Activated T-helper 17 cell treated with anti-CD3 and anti-CD28 coated beads, Interleukin-2, amount 50 U/mL, for 72 hours (primary cell): ENCODE measurements around the gene FAM83G. TPM values are rescaled to one million over a fixed set of nuclear protein-coding genes. Genes with fewer than 3 reads are reported as not detected.
A peak's percentile ranks its signal among the peaks of the same experiment; 100 is the strongest.
"Not testable (repeated sequence)": the region's sequence is repeated elsewhere in the genome, so short reads cannot be mapped to it uniquely, and the experiment has no call there.

Experiments
- ATAC-seq: fragments of 150-1000 bp; cut with Tn5 transposase; replicated peaks from 2 replicates; pipeline ENCODE4 v1.10.0; 2021; ENCODE audit warnings: mild to moderate bottlenecking, moderate library complexity
- H3K27ac Mint-ChIP-seq: one replicate; pipeline ENCODE4 v1.8.0; 2022; ENCODE audit warnings: mixed read lengths
- H3K27me3 Mint-ChIP-seq: one replicate; pipeline ENCODE4 v1.8.0; 2022; ENCODE audit warnings: mixed read lengths
- H3K36me3 Mint-ChIP-seq: one replicate; pipeline ENCODE4 v1.8.0; 2022; ENCODE audit warnings: low read depth, mild to moderate bottlenecking, mixed read lengths
- H3K4me1 Mint-ChIP-seq: one replicate; pipeline ENCODE4 v1.8.0; 2022; ENCODE audit warnings: mixed read lengths
- H3K4me3 Mint-ChIP-seq: one replicate; pipeline ENCODE4 v1.8.0; 2022; ENCODE audit warnings: mild to moderate bottlenecking, mixed read lengths
- H3K9me3 Mint-ChIP-seq: one replicate; pipeline ENCODE4 v1.8.0; 2022; ENCODE audit warnings: mixed read lengths
- total RNA-seq, 2 donors: library from RNA; stranded (reverse); gene quantifications; one replicate each; pipeline ENCODE4 v1.2.3, GENCODE V29; 2022

The FAM83G gene
- total RNA-seq, 2 donors from 2014 or later = 15.9 to 22.6 TPM

DNA sequence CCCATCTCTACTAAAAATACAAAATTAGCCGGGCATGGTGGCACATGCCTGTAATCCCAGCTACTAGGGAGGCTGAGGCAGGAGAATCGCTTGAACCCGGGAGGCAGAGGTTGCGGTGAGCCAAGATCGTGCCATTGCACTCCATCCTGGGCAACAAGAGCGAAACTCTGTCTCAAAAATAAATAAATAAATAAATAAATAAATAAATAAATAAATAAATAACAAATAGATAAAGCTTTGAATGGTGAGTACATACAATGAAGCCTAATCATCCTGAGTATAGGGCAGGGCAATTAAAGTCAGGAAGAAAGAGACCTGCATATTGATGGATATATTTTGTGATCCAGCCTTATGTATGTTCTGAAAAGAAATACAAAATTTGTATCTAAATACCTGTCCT lies 48.5 kb downstream of the FAM83G start:
- H3K4me3 Mint-ChIP-seq = peak overlapping the region; percentile 62
- not testable (repeated sequence) for ATAC-seq, H3K9me3 Mint-ChIP-seq, H3K27ac Mint-ChIP-seq, H3K36me3 Mint-ChIP-seq, H3K27me3 Mint-ChIP-seq
- H3K4me1 Mint-ChIP-seq = peaks cover 17% of the 10 kb centered on the region

DNA sequence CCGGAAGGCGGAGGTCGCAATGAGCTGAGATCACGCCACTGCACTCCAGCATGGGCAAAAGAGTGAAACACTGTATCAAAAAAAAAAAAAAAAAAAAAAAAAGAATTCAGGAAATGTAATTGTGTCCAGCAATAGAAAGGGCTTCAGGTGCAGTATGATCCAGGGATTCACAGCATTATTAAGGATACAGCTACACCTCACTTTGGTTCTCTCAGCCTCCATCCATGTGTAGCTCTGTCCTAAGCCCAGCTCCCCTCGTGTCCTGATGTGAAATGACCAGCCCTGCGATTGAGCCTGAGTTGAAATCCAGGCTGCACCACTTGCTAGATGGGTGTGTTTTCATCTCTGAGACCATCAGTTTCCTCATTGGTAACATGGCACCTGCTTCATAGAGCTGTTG lies 49.6 kb downstream of the FAM83G start:
- Mint-ChIP-seq H3K4me3 (peak overlapping the region; percentile 62), H3K36me3 (no peaks in the 10 kb centered on the region), H3K9me3 (no peaks in the 10 kb centered on the region), H3K4me1 (peaks cover 12% of the 10 kb centered on the region), H3K27me3 (peaks cover 6% of the 10 kb centered on the region), H3K27ac (peak overlapping the region; percentile 54)
- ATAC-seq = no peak

DNA sequence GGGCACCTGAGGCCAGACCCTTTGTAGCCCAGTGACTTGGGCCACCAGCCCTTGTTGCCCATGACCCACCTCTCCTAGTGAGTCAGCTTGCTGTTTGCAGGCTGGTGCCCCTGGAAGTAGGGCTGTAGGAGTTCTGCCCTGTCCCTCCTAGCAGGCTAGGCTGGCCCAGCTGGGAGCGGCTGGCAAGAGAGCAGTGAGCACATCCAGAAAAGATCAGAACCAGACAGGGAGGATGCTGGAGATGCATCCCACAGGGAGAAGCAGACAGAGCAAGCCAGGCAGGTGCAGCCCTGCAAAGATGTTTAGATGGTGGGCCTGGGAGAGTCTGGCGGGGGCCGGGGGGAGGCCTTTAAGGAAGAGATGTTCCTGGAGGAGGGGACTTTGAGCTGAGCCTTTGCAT lies 50.2 kb downstream of the FAM83G start:
- Mint-ChIP-seq H3K27ac (no peak overlapping the region), H3K27me3 (peaks cover 6% of the 10 kb centered on the region), H3K9me3 (no peaks in the 10 kb centered on the region), H3K4me3 (peak overlapping the region; percentile 12), H3K4me1 (peaks cover 12% of the 10 kb centered on the region), H3K36me3 (no peaks in the 10 kb centered on the region)
- no peak for ATAC-seq

DNA sequence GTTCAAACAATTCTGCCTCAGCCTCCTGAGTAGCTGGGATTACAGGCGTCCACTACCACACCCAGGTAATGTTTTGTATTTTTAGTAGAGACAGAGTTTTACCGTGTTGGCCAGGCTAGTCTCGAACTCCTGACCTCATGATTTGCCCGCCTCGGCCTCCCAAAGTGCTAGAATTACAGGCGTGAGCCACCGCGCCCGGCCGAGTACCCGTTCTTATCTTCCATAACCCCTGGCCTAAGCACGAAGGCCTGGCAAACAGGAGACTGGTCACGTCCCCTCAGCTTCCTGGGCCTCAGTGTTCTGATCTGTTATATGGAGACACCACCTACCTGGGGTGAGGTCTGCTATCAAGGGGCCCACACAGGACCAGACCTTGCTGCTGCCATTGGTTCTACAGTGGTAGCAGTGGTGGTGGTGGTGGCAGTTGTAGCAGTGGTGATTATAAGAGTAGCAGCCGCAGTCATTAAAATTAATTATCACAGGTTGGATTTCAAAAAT lies 51.3 kb downstream of the FAM83G start:
- H3K27me3 Mint-ChIP-seq = peaks cover 6% of the 10 kb centered on the region
- H3K27ac Mint-ChIP-seq = no peak overlapping the region
- H3K9me3 Mint-ChIP-seq = no peaks in the 10 kb centered on the region
- no peaks in the 10 kb centered on the region for H3K36me3 Mint-ChIP-seq
- H3K4me3 Mint-ChIP-seq = no peak overlapping the region
- H3K4me1 Mint-ChIP-seq = peaks cover 12% of the 10 kb centered on the region
- no peak for ATAC-seq

DNA sequence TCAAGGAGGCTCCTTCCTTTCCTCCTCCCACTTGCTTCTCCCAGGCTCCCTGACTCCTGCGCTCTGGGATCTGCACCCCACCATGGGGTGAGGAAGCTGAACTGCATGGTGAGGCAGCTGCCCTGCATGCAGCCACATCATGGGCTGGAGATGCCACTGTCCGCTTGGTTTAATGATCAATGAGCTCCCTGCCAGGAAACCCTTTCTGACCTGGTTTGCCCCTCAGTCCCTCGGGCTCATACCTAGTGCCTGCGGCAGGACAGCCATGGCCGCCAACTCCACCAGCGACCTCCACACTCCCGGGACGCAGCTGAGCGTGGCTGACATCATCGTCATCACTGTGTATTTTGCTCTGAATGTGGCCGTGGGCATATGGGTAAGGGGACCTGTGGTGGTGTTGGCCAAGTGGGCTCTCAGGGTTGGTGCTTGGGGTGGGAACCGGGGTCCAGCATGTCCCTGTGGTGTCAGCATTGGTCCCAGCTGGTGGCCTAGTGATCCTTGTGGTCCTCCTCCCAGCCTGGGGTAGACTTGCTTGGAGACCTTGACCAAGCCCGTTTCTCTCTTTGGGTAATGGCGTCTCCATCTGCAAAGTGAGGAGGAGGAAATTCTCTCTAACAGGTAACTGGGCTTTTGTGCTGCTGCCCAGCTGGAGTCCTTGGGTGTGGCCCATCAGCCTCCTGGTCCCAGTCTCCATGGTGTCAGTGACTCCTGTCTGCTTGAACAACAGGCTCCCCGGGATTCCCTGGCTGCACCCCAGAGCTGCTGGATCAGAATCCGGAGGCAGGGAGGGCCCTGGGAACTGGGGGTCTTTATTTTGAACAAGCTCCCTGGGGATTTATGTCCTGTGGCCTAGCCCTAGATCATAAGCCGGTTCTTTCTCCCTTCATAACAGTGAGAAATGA lies 52.4 kb downstream of the FAM83G start, which contains the start of gene SLC5A10:
SLC5A10 (plus strand) TSS at position 225 of the 902 bp plus-strand sequence; CDS start at position 266, 41 bp downstream.
- ATAC-seq = no peak
- Mint-ChIP-seq H3K9me3 (no peaks in the 10 kb centered on the region), H3K4me1 (peaks cover 12% of the 10 kb centered on the region), H3K27ac (no peak within 1 kb of the TSS), H3K27me3 (peaks cover 6% of the 10 kb centered on the region), H3K36me3 (no peaks in the 10 kb centered on the region), H3K4me3 (no peak within 1 kb of the TSS)

DNA sequence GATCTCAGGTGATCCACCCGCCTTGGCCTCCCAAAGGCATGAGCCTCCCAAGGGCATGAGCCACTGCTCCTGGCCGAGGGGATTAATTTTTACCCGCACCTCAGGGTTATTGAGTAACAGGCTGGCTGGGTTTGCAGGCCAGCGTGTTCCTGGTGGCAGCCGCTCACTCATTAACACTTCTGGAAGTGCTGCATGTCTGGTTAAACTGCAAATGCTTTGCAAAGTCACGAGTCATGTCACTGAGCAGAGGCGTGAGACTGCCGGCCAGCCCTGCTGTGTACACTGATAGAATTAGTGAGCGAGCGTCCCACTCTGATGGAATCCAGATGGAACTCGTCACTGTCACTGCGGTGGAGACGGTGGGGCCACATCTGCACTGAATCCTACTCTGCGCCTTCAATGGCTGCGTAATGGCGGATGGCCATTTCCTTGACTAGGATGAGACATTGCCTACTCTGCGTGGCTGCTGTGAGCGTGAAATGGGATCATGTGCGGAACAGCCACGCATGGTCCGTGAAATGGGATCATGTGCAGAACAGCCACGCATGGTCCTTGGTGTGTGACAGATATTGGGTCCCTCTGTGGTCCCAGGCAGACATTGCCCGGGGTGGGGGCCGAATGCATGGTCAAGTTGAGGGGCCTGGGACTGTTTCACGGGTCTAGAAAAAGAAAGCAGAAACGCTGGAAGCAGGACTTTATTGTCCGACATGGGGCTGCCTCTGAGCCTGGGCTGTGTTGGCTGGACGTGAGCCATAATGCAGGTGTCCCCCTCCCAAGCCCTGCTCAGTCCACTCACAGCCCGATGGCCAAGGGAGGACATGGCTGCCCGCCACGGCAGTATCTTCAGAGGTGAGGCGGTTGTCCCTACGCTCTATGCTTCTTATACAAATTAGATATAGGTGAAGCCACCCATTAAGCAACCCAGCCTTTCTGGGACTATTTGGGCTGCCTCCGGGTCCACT lies 53.3 kb downstream of the FAM83G start:
- Mint-ChIP-seq H3K36me3 (no peaks in the 10 kb centered on the region), H3K9me3 (no peaks in the 10 kb centered on the region), H3K27me3 (peaks cover 6% of the 10 kb centered on the region), H3K4me1 (peaks cover 17% of the 10 kb centered on the region), H3K4me3 (no peak overlapping the region), H3K27ac (no peak overlapping the region)
- no peak for ATAC-seq

DNA sequence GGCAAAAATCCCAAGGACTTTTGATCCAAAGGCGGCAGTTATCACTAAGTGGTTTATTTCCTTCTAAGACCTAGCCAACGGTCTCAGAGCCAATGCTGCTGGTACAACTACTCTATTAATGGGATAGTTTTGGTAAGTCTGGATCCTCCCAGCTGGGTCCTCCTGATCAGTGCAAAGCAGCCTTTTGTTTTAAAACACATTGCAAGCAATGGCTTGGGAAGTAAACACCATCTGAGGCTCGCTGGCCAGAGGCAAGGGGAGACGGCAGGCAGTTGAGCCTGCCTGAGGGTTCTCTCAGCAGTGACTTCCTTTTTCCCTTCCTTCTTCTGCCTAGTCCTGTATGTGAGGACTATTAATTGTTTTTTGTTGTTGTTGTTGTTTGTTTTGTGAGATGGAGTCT lies 54.2 kb downstream of the FAM83G start:
- no peak for ATAC-seq
- Mint-ChIP-seq H3K4me3 (no peak overlapping the region), H3K27ac (no peak overlapping the region), H3K27me3 (peaks cover 6% of the 10 kb centered on the region), H3K9me3 (no peaks in the 10 kb centered on the region), H3K4me1 (peaks cover 13% of the 10 kb centered on the region), H3K36me3 (no peaks in the 10 kb centered on the region)

DNA sequence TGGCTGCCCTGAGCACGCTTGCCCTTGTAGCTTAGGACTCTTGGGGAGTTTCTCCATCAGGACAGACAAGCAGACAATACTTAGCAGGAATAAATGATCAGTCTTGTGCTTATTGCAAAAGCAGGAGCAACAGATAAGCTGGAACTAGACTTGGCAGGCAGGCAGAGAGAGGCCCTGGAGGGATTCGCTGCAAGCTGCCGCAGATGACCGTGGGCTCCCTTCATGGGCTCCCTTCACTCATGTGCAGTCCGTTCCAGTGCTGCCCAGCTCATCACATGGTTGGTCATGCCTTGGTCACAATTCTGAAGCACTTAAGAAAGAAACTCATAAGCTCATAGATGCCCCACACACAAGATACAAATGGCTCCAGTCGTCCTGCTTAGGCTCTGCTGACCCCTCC lies 55.0 kb downstream of the FAM83G start:
- H3K9me3 Mint-ChIP-seq = no peaks in the 10 kb centered on the region
- H3K4me3 Mint-ChIP-seq = no peak overlapping the region
- no peaks in the 10 kb centered on the region for H3K36me3 Mint-ChIP-seq
- H3K27me3 Mint-ChIP-seq = peaks cover 6% of the 10 kb centered on the region
- H3K4me1 Mint-ChIP-seq = peaks cover 11% of the 10 kb centered on the region
- ATAC-seq = no peak
- no peak overlapping the region for H3K27ac Mint-ChIP-seq

DNA sequence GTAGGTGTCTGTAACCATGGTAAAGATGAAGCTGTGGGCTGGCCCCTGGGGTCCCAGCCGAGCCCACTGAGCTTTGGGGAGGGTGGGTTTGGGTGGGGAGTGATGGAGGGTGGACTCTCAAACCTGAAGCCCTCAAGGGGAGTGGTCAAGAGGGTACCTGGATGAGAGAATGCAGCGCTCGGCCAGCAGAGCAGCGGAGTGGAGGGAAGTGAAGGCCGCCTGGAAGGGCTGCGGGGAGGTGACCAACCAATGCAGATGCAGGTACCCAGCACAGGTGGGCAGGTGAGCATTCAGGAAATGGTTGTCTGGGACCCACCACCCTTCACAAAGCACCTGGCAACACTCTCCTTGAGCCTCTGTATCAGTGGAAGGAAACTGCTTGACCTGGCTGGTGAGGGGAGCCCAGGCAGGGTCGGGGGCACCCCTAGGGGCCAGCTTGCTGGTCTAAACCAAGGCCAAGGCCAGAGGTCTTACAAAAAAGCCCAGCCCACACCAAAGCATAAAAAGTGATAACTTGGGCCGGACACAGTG lies 56.0 kb downstream of the FAM83G start:
- ATAC-seq = no peak
- H3K27me3 Mint-ChIP-seq = peaks cover 6% of the 10 kb centered on the region
- H3K4me1 Mint-ChIP-seq = peaks cover 5% of the 10 kb centered on the region
- H3K36me3 Mint-ChIP-seq = no peaks in the 10 kb centered on the region
- no peaks in the 10 kb centered on the region for H3K9me3 Mint-ChIP-seq
- no peak overlapping the region for H3K4me3 Mint-ChIP-seq
- no peak overlapping the region for H3K27ac Mint-ChIP-seq

DNA sequence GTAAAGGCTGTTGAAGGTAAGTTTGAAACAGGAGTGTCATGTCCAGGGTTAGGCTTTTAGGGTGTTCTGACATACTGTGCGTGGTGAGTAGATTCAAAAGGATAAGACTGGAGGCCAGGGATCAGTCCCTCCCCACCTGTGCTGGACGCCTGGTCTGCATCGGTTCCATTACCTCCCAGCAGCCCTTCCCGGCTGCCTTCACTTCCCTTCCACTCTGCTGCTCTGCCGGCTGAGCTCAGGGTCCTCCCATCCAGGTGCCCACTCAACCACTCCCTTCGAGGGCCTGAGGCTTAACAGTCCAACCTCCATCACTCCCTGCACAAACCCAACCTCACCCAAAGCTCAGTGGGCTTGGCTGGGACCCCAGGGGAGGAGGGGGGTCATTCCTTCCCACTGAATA lies 56.7 kb downstream of the FAM83G start:
- no peaks in the 10 kb centered on the region for H3K36me3 Mint-ChIP-seq
- H3K27ac Mint-ChIP-seq = no peak overlapping the region
- H3K27me3 Mint-ChIP-seq = peaks cover 6% of the 10 kb centered on the region
- H3K9me3 Mint-ChIP-seq = no peaks in the 10 kb centered on the region
- H3K4me1 Mint-ChIP-seq = peaks cover 5% of the 10 kb centered on the region
- no peak for ATAC-seq
- no peak overlapping the region for H3K4me3 Mint-ChIP-seq

DNA sequence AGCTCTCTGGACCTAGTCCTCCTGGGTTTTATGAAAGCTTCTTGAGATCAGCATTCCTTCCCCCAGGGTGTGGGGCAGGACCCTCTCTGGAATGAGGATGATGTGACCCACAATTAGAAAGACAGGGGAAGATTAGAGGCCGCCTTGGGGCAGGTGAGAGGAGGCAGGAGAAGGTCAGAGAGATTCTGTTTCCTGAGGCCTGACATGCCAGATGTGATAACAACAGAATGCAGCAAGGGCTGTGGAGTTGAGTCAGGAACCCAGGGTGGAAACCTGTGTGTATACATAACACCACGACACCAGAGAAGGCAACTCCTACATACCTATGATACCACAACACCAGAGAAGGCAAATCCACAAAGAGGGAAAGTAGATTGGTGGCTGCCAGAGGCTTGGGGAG lies 58.0 kb downstream of the FAM83G start:
- ATAC-seq = no peak

DNA sequence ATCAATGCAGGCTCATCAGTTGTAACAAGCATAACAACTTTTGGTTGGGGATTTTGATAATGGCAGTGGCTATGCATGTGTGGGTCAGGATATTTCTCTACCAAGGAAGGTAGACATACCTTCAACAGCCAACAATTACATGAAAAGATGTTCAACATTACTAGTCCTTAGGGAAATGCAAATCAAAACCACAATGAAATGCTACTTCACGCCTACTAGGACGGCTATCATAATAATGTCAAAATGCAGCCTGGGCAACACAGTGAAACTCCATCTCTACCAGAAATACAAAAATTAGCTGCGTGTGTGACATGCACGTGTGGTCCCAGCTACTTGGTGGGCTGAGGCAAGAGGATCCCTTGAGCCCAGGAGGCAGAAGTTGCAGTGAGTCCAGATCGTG lies 59.9 kb downstream of the FAM83G start:
- Mint-ChIP-seq H3K4me3 (no peak overlapping the region), H3K4me1 (peaks cover 8% of the 10 kb centered on the region), H3K27ac (no peak overlapping the region), H3K36me3 (no peaks in the 10 kb centered on the region), H3K9me3 (no peaks in the 10 kb centered on the region), H3K27me3 (no peaks in the 10 kb centered on the region)
- no peak for ATAC-seq

More for the DNA sequence above, 58.0 kb downstream of the FAM83G start:
- H3K9me3 Mint-ChIP-seq = no peaks in the 10 kb centered on the region
- H3K4me3 Mint-ChIP-seq = no peak overlapping the region
- H3K27me3 Mint-ChIP-seq = peaks cover 6% of the 10 kb centered on the region
- H3K4me1 Mint-ChIP-seq = peaks cover 5% of the 10 kb centered on the region
- no peaks in the 10 kb centered on the region for H3K36me3 Mint-ChIP-seq
- no peak overlapping the region for H3K27ac Mint-ChIP-seq

DNA sequence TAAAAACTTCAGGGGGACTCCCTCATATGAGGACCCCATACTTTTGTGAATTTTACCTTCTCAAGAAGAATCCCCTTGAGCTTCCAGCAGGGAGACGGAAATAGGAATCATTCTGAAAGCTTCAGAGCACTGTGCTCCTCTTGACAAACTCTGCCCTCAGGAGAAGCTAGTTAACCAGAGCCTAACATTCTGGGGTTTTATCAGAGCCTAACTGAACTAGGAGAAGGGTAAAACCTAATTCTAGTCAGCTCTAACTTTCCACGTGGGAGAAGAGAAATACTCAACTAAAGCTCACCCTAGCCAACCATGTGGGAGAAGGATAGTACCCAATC lies 65.9 kb downstream of the FAM83G start:
- H3K9me3 Mint-ChIP-seq = no peaks in the 10 kb centered on the region
- no peaks in the 10 kb centered on the region for H3K36me3 Mint-ChIP-seq
- H3K27ac Mint-ChIP-seq = no peak overlapping the region
- ATAC-seq = no peak
- H3K4me1 Mint-ChIP-seq = peaks cover 3% of the 10 kb centered on the region
- H3K4me3 Mint-ChIP-seq = no peak overlapping the region
- H3K27me3 Mint-ChIP-seq = peaks cover 2% of the 10 kb centered on the region

DNA sequence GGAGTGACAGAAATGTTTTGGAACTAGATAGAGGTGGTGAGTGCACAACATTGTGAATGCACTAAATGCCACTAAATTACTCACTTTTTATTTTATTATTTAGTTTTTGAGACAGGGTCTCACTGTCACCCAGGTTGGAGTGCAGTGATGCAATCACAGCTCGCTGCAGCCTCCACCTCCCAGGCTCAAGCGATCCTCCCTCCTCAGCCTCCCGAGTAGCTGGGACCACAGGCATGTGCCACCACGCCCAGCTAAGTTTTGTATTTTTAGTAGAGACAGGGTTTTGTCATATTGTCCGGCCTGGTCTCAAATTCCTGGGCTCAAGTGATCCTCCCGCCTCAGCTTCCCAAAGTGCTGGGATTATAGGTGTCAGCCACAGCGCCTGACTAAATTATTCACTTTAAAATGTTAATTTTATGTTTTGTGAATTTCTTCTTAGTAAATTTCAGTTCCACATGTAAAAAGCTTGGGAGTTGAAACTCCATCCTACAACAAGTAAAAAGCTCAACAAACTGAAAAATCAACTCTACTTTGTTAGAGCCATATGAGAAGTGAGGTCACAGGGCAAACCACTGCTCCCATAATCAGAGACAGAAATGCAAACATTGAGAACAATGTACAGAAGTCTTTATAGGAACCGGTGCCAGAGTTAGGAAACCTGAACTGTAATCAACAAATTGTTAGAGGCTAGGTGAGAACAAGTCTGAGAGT lies 66.4 kb downstream of the FAM83G start:
- Mint-ChIP-seq H3K27ac (no peak overlapping the region), H3K4me1 (peaks cover 3% of the 10 kb centered on the region), H3K4me3 (no peak overlapping the region), H3K36me3 (no peaks in the 10 kb centered on the region), H3K27me3 (peaks cover 2% of the 10 kb centered on the region), H3K9me3 (no peaks in the 10 kb centered on the region)
- ATAC-seq = no peak
